Middle frontal gyrus (tissue), 1 donor: ENCODE data around the gene APC.

Source experiments
- DNase-seq: peaks from one replicate; pipeline ENCODE4 v3.0.0-alpha.2; 2015; ENCODE audit warnings: low spot score; ENCODE audit errors: extremely low spot score

APC gene

DNA sequence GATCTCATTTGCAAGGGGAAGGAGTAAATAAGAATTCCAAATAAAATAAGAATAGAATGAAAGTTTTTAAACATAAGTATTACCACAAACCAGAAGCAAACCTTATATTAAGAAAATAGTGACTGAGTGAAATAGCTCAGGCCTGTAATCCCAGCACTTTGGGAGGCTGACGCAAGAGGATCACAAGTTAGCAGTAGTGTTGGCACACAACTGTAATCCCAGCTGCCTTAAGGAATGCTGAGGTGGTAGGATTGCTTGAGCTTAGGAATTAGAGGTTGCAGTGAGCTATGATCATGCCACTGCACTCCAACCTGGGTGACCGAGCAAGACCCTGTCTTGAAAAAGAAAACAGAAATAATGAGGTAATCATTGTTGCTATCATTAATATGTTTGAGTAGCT, 47.0 kb downstream of the APC start:
- DNase-seq: no peak

DNA sequence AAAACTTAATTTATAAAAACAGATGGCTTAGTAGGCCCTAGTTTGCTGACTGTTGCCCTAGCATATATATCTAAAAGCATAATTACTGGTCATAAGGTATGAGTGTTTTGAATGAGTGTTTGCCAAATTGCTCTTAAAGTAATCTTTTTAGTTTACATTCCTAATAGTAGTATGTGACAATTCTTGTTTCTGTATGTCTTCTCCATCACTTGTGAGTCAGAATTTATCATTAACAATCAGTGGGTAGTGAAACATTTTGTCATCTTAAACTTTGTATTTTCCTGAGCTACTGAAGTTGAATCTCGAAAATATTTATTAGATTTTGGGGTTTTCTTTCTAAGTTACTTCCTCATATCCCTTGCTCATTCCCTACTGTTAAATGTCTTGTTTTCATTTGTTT, 49.6 kb downstream of the APC start:
- no peak for DNase-seq

DNA sequence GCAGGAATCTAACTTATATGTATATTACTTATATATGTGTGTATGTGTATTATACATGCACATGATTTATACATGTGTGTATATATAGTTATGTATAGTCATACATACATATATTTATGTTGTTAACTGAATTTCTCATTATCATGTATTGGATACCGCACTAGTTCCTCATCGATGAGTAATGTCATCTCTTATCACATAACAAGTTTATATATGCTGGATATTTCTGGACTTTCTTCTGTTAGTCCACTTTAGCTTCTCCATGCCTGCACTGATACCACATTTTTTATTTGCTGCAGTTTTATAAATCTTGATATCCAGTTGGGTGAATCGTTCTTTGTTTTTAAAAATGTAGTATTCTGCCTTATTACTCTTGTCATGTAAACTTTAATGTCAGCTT, 50.2 kb downstream of the APC start:
- DNase-seq: no peak

DNA sequence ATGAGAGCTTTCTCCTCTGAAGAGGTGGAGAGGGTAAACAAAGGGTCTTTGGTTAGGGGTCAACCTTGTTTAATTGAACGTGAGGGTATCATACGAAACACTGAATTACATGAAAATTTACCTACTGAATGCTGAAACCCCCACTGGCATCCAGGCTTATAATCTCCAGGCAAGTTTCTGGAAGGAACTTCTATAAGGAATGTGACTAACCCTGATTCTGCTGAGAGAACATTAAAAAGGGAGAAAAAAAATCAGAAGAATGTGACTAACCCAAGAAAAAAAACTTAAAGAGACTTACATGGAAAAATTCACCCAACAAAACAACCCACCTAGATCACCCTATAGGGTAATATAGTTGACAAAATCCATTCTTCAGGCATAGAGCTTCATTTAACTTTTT, 55.5 kb downstream of the APC start:
- no peak for DNase-seq

DNA sequence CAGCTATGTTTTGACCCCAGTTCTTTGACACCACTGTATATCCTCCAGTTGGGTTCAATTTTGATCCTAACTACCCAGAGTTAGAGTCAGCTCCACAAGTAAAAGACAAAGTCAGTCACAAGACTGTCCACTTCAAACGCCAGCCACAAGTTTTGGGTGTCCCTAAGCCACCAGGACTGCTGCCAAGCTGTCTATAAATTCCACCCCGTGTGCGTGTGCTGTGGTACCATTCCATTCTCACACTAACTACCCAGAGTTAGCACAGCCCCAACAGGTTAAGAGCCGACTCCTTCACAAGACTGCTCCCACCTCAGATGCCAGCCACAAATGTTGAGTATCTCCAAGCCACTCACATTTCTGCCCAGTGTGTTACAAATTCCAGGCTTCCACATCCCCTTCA, 56.7 kb downstream of the APC start:
- DNase-seq: no peak

DNA sequence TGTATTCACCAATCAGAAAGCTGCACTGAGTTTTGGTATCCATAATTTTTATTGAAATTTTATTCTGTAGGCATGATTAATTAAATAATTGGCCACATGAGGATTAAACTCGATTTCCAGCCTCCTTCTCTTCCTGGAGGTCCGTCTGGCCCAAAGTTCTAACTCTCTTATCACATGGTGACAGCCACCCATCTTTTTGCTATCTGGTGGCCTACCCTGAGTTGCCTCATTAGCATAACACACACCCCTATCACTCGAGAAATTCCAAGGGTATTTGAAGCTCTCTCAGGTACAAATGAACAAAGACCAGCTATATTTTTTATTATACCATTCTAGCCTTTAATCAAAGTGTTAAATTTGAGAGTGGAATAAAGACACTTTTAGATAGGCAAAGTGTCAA, 57.7 kb downstream of the APC start:
- no peak for DNase-seq

DNA sequence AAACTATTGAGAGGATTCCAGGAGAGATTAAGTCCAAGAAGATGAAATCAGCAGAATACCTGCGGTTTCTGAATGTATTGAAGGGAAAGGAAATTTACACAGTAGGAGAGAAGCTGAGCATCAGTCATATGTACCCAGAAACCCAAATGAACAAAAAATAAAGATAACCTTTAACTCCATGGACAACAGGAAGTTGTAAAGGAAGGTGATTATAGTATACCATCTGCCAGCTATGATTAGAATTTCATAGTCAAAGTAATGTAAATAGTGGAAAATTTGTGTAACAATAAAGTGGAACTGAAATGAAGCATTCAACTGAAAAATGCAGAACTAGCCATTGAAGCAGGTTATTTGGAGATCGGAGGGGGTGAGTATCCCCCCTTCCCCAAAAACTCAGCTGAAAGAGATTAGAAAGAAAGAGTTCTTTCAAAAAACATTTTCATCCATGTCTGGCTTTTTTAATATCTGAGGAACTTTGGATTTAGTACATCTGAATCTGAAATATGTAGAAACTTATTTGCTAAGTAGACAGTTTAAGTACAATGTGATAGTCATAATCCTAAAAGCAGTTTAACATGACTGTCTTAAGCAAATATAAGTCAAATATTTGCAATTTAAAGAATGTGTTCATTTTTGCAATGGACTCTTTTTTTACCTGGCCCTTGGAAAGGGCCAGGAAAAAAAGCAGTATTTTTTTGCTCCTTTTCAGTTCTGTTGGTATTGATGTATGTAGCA, 58.4 kb downstream of the APC start:
- no peak for DNase-seq

DNA sequence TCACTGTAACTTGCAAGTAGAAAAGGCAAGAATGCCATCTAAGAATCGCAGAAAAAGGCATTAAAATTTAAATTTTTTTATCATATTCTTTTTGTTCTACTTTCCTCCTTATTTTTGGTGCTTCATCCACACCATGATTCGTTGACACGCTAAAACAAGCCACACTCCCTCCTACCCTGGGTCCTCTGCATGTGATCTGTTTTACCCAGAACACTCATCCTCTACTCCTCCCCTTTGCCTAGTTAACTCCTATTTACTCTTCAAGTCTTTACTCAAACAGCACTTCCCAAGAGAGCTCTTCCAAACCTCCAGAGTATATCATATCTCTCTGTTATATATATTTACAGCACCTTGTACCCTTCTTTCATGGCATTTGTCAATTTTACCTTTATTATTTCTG, 62.0 kb downstream of the APC start:
- no peak for DNase-seq

DNA sequence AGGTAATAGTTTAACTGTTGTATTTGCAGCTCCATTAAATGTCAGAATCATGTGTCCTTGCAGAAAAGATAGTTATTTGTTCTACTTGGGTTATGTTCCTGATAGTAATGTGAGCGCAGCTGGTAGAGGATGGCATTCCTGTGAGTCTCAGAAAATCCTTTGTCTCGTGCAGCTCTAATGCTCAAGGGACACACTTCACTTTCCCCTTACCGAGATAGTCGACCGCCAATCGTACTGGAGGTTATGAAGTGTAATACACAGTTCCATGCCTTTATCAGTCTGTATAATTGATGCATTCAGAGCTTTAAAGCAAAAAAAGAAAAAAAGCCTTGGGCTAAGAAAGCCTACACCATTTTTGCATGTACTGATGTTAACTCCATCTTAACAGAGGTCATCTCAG, 63.2 kb downstream of the APC start:
- no peak for DNase-seq

DNA sequence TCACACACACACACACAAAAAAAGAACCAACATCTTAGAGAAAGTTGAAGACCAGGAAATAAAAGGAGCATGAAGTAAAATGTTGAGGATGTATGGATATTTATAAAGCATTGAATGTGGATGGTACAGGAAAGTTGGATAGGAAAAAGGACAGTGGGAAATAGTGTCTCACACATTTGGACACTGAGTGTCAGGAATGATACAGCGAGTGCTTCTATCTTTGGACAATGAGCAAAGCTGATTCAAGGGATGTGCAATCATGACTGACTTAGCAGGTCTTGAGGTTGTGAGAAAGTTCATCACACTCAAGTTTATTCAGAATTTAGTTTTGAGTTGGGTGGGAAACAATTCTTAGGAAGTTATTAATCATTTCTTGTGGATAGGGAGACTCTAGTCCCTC, 73.3 kb downstream of the APC start:
- no peak for DNase-seq

DNA sequence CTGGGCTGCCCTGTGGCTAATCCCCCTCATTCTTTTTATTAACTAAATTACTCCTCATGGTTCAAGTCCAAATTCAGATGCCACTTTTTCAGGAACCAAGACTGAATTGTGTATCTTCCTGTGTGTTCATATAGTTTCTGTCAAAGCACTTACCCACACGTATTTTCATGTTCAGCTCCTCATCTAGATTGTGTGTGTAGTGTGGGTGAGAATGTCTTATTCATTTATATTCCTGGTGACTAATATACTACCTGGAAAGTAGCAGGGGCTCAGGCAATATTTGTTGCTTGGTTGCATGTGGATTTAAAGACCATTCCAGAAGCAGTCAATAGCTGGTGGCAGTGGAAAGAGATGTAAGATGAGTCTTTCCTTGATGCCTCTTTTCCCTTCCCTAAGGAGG, 74.9 kb downstream of the APC start:
- no peak for DNase-seq

DNA sequence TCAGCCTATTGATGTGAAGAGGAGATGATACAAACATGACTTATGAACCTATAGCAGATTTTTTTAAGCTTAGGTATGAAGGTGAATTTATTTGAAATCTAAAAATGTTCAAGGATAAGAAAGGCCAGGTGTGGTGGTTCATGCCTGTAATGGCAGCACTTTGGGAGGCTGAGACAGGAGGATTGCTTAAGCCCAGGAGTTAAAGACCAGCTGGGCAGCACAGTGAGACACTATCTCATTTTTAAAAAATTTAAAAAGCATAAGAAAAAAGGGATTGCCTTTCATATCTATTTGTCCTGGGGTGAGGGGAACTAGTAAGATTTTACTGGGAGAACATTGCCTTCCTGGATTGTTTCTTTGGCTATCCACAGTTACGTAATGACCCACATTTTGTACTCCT, 82.6 kb downstream of the APC start:
- no peak for DNase-seq

DNA sequence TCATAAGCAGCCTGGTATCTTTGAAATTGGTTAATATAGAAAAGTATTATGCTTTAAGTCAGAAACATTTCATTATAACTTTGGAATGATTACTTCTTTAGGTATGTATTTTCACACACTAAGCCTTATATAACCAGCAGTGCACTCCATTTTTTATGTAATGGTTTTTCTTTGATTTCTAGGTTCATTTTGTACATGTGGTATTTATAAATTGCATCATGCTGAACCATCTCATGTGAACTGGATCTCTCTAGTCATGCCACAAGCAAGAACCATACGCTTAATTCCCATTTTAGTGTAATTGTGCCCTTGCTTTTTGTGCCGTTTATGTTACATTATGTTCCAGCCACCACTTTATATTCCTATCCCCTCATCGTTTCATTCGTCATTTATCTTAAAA, 84.8 kb downstream of the APC start:
- no peak for DNase-seq

DNA sequence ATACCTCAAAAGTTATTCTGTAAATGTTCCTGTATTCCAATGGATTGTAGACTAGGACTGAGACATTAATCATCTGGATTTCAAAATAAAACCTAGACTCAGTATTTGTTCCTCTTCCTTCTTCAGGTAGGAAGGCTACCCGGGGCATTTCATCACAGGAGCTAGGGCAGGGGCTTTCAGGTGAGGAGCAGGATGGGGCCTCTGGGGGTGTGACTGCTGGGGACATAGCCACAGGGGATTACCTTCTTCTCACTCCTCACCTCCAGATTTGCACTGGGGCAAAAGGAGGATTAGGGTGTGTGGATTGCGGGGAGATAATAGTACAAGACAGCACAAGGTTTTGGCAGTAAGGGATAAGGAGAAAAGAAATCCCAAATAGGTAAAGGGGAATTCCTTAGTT, 85.5 kb downstream of the APC start:
- no peak for DNase-seq

DNA sequence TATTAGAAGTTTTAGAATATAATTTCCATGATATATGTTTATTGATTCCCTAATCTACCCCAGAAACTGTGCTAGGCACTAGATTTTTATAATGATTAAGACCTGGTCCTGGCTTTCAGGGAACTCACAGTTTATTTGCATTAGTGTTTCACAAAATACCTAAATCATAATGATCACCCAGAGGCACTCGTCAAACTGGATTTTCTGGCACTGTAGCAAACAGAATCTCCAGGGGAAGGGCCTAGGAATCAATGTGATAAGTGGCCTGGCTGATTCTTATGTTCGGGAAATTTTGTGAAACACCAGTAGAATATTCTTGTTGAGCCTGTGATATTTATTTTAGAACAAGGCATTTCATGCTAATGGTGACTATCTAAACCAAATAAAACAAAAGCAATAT, 86.0 kb downstream of the APC start:
- no peak for DNase-seq

DNA sequence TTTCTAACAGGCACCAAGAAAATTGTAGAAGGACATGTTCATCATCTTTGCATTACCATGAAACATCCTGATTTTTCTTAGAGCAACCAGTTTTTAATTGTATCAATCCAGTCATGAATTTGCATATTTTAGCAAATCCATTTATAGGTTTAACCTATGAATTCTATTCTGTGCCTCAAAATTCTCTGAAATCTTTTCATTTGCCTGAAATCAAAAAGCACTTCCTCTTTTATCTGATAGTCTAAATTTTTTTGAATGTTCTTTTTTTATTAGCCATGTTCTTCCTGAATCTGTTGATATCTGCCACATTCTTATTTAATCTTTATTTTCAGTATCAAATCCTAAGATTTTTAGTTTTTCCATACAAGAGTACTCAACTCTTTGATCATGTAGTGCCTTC, 86.5 kb downstream of the APC start:
- DNase-seq: no peak

DNA sequence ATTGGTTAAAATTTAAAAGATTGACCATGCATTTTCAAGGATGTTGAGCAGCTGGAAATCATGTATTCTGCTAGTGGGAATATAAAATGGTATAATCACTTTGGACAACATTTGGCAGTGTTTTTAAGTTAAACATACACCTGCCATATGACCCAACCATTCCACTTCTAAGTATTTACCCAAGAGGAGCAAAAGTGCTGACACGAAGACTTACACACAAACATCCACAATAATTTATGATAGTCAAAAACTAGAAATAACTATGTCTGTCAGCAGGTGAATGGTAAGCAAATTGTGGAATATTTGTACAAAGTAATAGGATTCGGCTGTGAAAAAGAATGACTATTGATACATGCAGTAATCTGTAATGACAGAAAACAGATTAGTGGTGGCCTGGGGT, 92.7 kb downstream of the APC start:
- no peak for DNase-seq

DNA sequence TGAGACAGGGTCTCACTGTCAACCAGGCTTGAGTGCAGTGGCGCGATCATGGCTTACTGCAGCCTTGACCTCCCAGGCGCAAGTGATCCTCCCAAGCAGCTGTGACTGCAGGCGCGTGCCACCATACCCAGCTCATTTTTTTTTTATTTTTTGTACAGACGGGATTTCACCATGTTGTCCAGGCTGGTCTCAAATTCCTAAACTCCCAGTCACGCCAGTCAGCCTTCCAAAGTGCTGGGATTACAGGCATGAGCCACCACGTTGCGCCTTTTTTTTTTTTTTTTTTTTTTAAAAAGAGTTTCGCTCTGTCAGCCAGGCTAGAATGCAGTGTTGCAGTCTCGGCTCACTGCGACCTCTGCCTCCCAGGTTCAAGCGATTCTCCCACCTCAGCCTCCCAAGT, 96.3 kb downstream of the APC start:
- DNase-seq: no peak

DNA sequence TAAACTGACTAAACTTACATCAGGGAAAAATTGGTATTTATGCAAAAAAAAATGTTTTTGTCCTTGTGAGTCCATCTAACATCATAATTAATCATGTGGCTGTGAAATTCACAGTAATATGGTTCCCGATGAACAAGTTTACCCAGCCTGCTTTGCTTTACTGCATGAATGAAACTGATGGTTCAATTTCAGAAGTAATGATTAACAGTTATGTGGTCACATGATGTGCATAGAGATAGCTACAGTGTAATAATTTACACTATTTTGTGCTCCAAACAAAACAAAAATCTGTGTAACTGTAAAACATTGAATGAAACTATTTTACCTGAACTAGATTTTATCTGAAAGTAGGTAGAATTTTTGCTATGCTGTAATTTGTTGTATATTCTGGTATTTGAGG, 106.8 kb downstream of the APC start:
- no peak for DNase-seq

DNA sequence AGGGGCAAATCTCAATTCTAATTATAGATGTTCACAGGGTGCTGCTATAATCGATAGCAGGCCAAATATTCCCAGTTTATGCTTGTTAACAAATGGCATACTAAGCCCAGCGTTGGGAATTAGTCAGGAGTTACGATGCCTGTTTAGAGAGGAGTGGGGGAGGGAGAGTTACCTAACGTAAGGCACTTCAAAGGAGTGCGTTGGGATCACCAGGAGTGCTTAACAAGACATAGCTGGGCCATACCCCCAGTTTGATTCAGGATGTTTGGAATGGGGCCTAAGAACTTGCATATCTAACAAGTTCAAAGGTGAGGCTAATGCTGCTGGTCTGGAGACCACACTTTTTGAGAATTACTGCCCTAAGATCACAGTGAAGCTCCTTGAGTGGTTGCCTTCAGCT, 108.9 kb downstream of the APC start:
- no peak for DNase-seq

DNA sequence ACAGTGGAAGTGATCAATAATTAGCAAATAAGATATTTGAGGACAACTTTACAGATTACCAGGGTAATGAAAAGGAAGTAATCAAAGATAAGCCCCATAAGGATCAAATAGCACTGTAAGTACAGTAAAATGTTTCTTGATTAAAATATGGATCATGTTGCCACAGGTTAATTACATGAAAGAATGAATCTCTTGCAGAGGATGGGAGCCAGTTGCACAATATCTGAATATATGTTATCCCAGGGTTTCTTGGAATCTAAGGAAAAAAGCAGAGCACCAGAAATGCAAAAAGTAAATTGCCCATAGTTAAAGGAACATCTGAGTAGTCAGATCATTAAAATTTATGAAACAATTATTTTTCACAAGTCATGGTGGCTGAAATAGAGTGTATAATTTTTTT, 109.6 kb downstream of the APC start:
- no peak for DNase-seq

DNA sequence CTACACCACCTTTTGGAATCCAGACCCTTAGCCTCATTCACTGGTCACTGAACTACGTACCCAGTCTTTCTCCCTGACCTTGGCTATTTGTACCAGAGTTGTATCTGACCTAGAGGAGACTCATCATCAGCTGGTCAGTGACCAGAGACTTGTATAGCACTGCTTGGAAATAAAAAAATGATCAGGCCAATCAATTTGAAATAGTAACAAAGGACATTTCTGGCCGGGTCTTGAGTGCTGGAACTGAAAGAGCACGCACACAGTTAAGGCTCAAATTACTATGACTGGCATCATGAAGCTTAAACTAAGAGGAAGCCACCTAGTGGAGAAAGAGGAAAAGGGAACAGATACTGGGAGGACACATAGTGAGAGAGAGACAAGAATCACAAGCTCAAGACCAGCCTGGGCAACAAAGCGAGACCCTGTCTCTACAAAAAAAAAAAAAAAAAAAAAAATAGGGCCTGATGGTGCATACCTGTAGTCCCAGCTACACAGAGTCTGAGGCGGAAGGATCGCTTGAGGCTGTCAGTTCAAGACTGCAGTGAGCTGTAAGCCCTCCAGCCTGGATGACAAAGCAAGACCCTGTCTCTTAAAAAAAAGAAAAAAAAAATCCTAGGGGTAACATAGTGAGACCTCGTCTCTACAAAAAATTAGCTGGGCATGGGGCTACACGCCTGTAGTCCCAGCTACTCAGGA, 110.6 kb downstream of the APC start:
- no peak for DNase-seq

DNA sequence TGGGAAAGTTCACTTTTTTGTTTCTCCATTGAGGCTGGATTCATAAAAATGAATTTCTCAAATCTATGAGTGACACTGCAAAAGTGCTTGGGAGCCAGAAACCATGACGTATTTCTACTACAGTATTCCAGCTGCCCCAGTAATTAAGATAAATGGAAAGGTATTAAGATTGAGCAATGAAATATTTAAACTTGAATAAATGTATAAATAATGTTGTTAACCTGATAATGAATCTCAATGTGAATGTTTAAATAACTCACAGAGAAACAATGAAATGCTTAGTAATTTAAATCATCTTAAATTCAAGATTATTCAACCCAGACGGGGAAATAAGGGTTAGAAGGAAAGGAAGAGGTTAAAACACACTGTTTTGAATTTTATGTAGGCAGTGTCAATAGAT, 112.2 kb downstream of the APC start:
- DNase-seq: no peak
